Kidney epithelial cell (primary cell): Measurements from ENCODE around the gene CUX1. TPM values are rescaled to one million over a fixed set of nuclear protein-coding genes. Genes with fewer than 3 reads are reported as not detected.

Source experiments
- DNase-seq: peaks from one replicate; pipeline ENCODE4 v3.0.0-alpha.2; 2010; ENCODE audit warnings: low read depth
- H3K27me3 ChIP-seq: 2 replicates; pipeline ENCODE4 v1.6.0; 2011; ENCODE audit warnings: low read length; ENCODE audit not compliant: control insufficient read depth, insufficient read depth
- H3K36me3 ChIP-seq: 2 replicates; pipeline ENCODE4 v1.5.1; 2011; ENCODE audit warnings: low read length; ENCODE audit not compliant: control insufficient read depth, insufficient read depth
- H3K4me3 ChIP-seq: 2 replicates; pipeline ENCODE4 v1.5.1; 2011; ENCODE audit warnings: low read depth, mild to moderate bottlenecking, control low read depth, low read length
- CTCF ChIP-seq: IDR thresholded peaks from 2 replicates; pipeline ENCODE4 v1.5.1; 2011; ENCODE audit warnings: mild to moderate bottlenecking, moderate library complexity, low read length, control low read depth, inconsistent platforms; ENCODE audit not compliant: insufficient read depth, poor library complexity, severe bottlenecking
- total RNA-seq: library from RNA; depleted of rRNA; stranded (reverse); fragments of >200 nt; gene quantifications from 2 replicates; pipeline ENCODE4 v1.2.3, GENCODE V29; 2015

The CUX1 gene
- total RNA-seq, 1 donor from 2014 or later, result 56.7 TPM

- Histone ChIP-seq H3K27me3 (no peaks in the 10 kb centered on the region), H3K36me3 (no peaks in the 10 kb centered on the region), H3K4me3 (peak overlapping the region; percentile 73)
- DNase-seq, result no peak
- TF ChIP-seq CTCF, result no peak
These were observed 1.4 kb upstream of the CUX1 start for GRCh38 chr7:101815826-101816594.

DNA sequence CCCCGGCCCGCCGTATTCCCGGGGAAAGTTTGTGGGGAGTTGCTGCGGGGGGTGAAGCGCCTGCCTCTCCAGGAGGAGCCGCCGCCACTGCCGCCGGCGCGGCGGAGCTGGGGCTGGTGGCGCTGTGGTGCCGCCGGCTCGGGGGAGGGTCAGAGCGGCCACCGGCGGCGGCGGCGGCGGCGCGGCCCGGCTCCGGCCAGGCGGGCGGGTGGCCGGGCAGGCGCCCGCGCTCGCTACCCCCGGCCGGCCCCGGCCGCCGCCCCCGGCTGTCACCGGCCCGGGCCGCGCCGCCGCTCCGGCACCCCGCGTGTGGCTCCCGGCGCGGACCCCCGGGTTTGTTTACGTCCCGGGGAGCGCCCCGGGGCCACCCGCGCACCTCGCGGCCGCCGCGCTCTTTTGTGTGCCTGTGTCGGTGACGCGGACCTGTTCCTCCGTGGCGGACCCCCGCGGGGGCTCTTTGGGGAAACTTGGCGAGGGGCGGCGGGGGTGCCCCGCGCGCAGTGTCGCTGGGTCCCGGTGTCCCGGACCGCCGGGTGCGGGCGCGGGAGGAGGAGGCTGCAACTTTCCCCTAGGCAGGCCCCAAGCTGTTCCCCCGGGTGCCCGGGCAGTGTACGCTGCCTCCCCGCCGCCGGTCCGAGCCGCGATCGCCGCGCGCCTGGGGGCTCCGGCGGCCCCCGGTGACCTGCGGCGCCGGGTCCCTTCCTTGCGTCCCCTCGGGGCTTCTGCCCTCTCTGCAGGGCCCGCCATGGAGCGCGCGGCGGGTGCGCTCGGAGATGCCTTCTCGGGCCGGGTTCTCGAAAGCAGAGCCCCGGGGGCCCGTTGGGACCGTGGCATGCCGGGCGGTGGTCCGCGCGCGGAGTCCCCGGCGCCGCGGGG lies 593 bp upstream of the CUX1 start:
- no peak for TF ChIP-seq CTCF
- no peaks in the 10 kb centered on the region for H3K36me3 ChIP-seq
- H3K4me3 ChIP-seq, result peak overlapping the region; percentile 73
- no peak for DNase-seq
- no peaks in the 10 kb centered on the region for H3K27me3 ChIP-seq

DNA sequence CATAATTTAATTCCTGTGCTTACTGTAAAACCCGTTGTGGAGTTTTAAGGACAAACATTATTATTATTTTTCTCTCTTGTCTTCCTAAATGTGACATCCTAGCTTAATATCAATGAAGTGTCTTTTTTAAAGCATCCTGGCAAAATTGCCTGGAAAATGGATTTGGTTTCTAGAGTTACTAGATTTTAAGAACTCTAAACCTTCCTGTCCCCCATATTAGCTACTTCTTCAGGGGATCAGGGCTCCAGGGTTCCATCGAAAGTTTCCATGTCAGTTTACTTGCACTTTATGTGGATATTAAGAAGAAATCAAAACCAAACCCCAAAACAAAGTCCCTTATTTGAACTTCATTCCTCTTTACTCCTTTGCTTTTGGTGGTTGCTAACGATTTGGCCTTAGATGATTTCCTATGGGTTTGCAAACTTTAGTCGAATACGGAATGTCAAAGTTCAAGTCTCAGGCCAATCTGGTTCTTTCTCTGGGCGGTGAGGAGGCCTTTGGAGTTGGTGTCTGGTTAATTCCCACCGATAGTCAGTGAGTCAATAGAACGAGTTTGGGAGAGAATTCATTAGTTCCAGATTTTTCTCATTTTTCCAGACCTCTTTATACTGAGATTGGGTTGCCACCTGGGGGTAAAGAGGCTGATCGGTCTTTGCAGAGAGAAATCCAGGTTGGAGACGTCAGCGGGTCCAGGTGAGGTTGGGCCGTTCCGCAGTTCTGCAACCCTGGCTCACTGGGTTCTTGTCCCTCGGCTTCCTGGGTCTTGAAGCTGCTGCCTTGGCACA lies 1.1 kb downstream of the CUX1 start:
- TF ChIP-seq CTCF, result no peak
- H3K27me3 ChIP-seq, result no peaks in the 10 kb centered on the region
- no peaks in the 10 kb centered on the region for H3K36me3 ChIP-seq
- DNase-seq, result no peak
- no peak overlapping the region for H3K4me3 ChIP-seq

- no peak for TF ChIP-seq CTCF
- Histone ChIP-seq H3K36me3 (no peaks in the 10 kb centered on the region), H3K27me3 (no peaks in the 10 kb centered on the region), H3K4me3 (no peak overlapping the region)
- no peak for DNase-seq
These were observed 1.8 kb downstream of the CUX1 start for GRCh38 chr7:101819183-101819582.

DNA sequence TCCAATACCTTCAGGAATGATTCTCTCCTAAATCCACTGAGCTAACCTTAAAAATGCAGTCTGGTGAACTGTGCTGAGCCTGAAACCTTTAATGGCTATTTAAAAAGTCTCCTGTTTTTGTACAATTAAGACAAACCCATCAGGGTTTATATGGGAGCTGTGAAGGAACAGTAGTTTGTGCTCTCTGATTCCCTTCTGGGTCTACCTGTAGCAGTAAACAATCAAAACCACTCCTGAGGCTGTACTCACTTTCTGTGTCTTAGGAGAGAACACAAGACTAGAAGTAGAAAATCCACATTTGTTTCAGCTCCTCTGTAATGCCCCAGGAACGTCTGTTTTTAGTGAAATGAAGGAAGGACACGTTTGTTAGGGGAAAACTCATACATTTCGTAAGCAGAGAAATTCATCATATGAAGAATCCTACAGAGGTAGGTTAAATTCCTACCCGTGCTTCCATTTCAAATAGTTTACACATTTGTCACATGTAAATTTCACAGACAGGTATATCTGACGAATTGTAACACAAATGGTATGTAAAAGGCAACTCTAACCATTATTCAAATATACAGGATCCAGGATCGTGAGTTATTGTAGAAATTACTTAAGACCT lies 2.6 kb downstream of the CUX1 start:
- Histone ChIP-seq H3K36me3 (no peaks in the 10 kb centered on the region), H3K4me3 (no peak overlapping the region), H3K27me3 (no peaks in the 10 kb centered on the region)
- no peak for TF ChIP-seq CTCF
- no peak for DNase-seq
